DND-41 (cell line): Measurements from ENCODE around the gene UNC79.

Source experiments
- ATAC-seq: fragments of 200-7000 bp; cut with Tn5 transposase; 3 replicates; pipeline ENCODE4 v1.9.1; 2021; ENCODE audit warnings: low read depth; ENCODE audit not compliant: insufficient read depth
- DNase-seq: peaks from one replicate; pipeline ENCODE4 v3.0.0-alpha.2; 2020
- H2AFZ ChIP-seq: 2 replicates; pipeline ENCODE4 v1.6.0; 2012; ENCODE audit warnings: low read depth, low read length
- H3K27ac ChIP-seq: 2 replicates; pipeline ENCODE4 v1.5.1; 2012; ENCODE audit warnings: low read length, inconsistent platforms
- H3K27me3 ChIP-seq: fragments of 200-600 bp; sonication (generic); 2 replicates; pipeline ENCODE4 v1.6.0; 2012; ENCODE audit warnings: low read length, mild to moderate bottlenecking, inconsistent platforms; ENCODE audit not compliant: insufficient read depth, poor library complexity
- H3K36me3 ChIP-seq: 2 replicates; pipeline ENCODE4 v1.5.1; 2012; ENCODE audit warnings: low read length, inconsistent platforms; ENCODE audit not compliant: insufficient read depth
- H3K4me1 ChIP-seq: 2 replicates; pipeline ENCODE4 v1.5.1; 2012; ENCODE audit warnings: mild to moderate bottlenecking, low read length; ENCODE audit not compliant: insufficient read depth
- H3K4me2 ChIP-seq: 2 replicates; pipeline ENCODE4 v1.6.0; 2012; ENCODE audit warnings: mild to moderate bottlenecking, moderate library complexity, low read length, inconsistent platforms; ENCODE audit not compliant: insufficient read depth
- H3K4me3 ChIP-seq, 2 experiments: fragments of 200-600 bp in 1 of 2; shearing (Covaris generic) in 1 of 2; 2 replicates each; pipeline ENCODE4 v1.5.1; 2012 to 2016; ENCODE audit warnings: inconsistent platforms in 2 of 2, low read length in 2 of 2, mild to moderate bottlenecking in 2 of 2, low read depth in 1 of 2, moderate library complexity in 1 of 2
- H3K79me2 ChIP-seq: 2 replicates; pipeline ENCODE4 v1.6.0; 2012; ENCODE audit warnings: low read length, inconsistent platforms; ENCODE audit not compliant: insufficient read depth
- H3K9ac ChIP-seq: 2 replicates; pipeline ENCODE4 v1.6.0; 2012; ENCODE audit warnings: low read depth, mild to moderate bottlenecking, inconsistent platforms, low read length, moderate library complexity
- H3K9me3 ChIP-seq: 2 replicates; pipeline ENCODE4 v1.5.1; 2012; ENCODE audit warnings: low read length, moderate library complexity, mild to moderate bottlenecking, inconsistent platforms; ENCODE audit not compliant: insufficient read depth, severe bottlenecking
- H4K20me1 ChIP-seq: 2 replicates; pipeline ENCODE4 v1.6.0; 2012; ENCODE audit warnings: low read length; ENCODE audit not compliant: insufficient read depth
- EZH2 ChIP-seq: IDR thresholded peaks from 3 replicates; pipeline ENCODE4 v1.6.1; 2012; ENCODE audit warnings: borderline replicate concordance, low read depth, mild to moderate bottlenecking, moderate library complexity, low read length, inconsistent platforms; ENCODE audit not compliant: severe bottlenecking
- TF ChIP-seq, protein P1 (sequence below): IDR thresholded peaks from 2 replicates; pipeline ENCODE4 v1.5.1; 2012; ENCODE audit warnings: borderline replicate concordance, low read length, moderate library complexity, mild to moderate bottlenecking; ENCODE audit not compliant: poor library complexity, severe bottlenecking; ENCODE audit errors: extremely low read depth

The UNC79 gene

DNA sequence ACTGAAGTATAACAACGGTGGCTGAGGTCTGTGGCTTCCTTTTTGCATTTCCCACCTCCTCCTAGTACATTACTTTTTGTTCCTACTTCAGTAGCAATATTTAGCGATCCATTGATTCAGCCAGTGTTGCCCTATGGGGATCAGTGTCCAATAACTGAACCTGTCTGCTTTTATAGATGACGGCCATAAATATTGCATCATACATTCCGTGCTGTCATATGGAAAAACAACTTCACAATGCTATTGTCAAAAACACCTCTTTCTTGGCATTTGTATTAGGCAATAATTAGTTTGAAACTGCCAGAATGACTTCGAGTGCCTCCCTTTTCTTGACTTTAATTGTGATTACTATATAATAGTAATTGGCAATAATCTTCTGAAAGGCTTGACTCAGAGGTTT, 208.1 kb downstream of the UNC79 start:
- Histone ChIP-seq H3K4me2 (no peak overlapping the region), H3K27ac (no peak overlapping the region), H3K27me3 (peaks cover 15% of the 10 kb centered on the region), H3K9me3 (no peaks in the 10 kb centered on the region), H3K9ac (no peak overlapping the region), H3K4me3 (no peak overlapping the region), H3K79me2 (no peaks in the 10 kb centered on the region), H3K36me3 (no peaks in the 10 kb centered on the region), H3K4me1 (no peaks in the 10 kb centered on the region), H4K20me1 (no peaks in the 10 kb centered on the region), H2AFZ (no peak overlapping the region)
- TF ChIP-seq EZH2: no peak
- TF ChIP-seq, protein P1, sequence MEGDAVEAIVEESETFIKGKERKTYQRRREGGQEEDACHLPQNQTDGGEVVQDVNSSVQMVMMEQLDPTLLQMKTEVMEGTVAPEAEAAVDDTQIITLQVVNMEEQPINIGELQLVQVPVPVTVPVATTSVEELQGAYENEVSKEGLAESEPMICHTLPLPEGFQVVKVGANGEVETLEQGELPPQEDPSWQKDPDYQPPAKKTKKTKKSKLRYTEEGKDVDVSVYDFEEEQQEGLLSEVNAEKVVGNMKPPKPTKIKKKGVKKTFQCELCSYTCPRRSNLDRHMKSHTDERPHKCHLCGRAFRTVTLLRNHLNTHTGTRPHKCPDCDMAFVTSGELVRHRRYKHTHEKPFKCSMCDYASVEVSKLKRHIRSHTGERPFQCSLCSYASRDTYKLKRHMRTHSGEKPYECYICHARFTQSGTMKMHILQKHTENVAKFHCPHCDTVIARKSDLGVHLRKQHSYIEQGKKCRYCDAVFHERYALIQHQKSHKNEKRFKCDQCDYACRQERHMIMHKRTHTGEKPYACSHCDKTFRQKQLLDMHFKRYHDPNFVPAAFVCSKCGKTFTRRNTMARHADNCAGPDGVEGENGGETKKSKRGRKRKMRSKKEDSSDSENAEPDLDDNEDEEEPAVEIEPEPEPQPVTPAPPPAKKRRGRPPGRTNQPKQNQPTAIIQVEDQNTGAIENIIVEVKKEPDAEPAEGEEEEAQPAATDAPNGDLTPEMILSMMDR: no peak
- ATAC-seq (no peak), DNase-seq (no peak)

DNA sequence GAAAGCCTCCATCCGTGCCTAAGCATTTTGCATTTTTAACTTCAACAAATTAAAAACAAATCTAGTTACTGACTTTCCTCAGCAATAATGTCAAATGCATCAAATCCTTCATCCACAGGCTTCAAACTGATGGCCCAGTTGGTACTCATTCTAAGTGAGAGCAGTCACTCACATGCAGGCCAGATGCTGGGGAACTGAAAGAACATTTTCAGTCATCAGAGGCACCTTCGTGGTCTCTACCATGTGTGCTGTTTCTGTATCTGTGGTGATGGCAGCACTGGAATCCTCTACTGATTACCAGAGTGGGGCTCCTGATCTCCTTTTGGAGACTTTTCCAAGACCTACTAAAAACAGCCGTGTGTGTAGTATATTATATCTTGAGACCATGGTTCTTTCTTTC, 212.4 kb downstream of the UNC79 start:
- Histone ChIP-seq H3K4me2 (no peak overlapping the region), H3K4me1 (no peaks in the 10 kb centered on the region), H3K27me3 (peaks cover 7% of the 10 kb centered on the region), H3K79me2 (no peaks in the 10 kb centered on the region), H4K20me1 (no peaks in the 10 kb centered on the region), H3K27ac (no peak overlapping the region), H3K9me3 (no peaks in the 10 kb centered on the region), H3K4me3 (no peak overlapping the region), H3K36me3 (no peaks in the 10 kb centered on the region), H3K9ac (no peak overlapping the region), H2AFZ (no peak overlapping the region)
- ATAC-seq: no peak
- TF ChIP-seq, protein P1: no peak
- TF ChIP-seq EZH2: no peak
- no peak for DNase-seq

DNA sequence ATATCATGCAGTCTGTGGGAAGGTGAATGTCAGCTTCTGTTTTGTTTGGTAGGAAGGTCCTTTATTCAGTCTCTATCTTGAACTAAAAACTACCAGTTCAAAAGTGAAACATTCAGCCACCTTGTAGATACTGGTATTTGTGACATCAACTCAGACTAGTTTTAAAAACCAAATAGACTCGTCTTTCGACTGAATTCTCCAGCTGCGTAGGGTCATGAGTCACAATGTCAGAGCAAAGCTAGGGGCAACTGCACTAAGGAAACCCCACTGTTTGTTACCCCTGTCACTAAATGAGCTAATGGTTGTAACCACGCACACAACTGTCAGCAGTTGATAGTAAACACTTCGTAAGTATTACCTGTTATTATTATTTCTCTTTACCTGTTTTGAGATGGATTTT, 212.9 kb downstream of the UNC79 start:
- H3K4me1 ChIP-seq: no peaks in the 10 kb centered on the region
- ATAC-seq: no peak
- H3K27me3 ChIP-seq: peaks cover 7% of the 10 kb centered on the region
- H3K9ac ChIP-seq: no peak overlapping the region
- DNase-seq: no peak
- no peak overlapping the region for H3K4me3 ChIP-seq
- no peaks in the 10 kb centered on the region for H3K36me3 ChIP-seq
- H3K27ac ChIP-seq: no peak overlapping the region
- no peak for TF ChIP-seq EZH2
- TF ChIP-seq, protein P1: no peak
- no peaks in the 10 kb centered on the region for H3K79me2 ChIP-seq
- H2AFZ ChIP-seq: no peak overlapping the region
- H3K9me3 ChIP-seq: no peaks in the 10 kb centered on the region
- no peaks in the 10 kb centered on the region for H4K20me1 ChIP-seq
- H3K4me2 ChIP-seq: no peak overlapping the region

DNA sequence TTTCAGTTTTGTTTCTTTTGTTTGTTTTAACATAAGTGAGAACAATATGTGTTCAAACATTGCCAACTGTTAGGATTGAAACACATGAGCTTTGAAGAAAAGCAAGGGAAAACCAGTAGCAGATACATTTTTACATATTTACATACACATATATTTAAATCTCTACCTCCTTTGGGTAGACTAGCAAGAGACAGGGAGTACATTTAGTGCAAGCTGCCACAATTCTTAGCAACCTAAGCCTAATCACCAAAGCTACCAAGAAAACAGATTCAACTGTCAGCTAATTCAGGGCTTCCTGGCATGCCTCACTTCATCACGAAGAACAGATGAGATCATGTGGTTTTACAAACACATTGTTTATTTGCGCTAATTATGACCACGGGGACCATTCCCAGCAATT, 214.5 kb downstream of the UNC79 start:
- Histone ChIP-seq H3K36me3 (no peaks in the 10 kb centered on the region), H3K9ac (no peak overlapping the region), H3K4me3 (no peak overlapping the region), H3K27ac (no peak overlapping the region), H3K4me1 (no peaks in the 10 kb centered on the region), H3K9me3 (no peaks in the 10 kb centered on the region), H4K20me1 (no peaks in the 10 kb centered on the region), H3K27me3 (peaks cover 7% of the 10 kb centered on the region), H3K4me2 (no peak overlapping the region), H3K79me2 (no peaks in the 10 kb centered on the region), H2AFZ (no peak overlapping the region)
- TF ChIP-seq, protein P1: no peak
- no peak for TF ChIP-seq EZH2
- no peak for ATAC-seq
- DNase-seq: no peak
